VCaP (cell line): Measurements from ENCODE around the gene PLEKHD1.

ENCODE experiments used
- H3K27ac ChIP-seq: fragments of 450-650 bp; 2 replicates; pipeline ENCODE4 v1.5.1; 2017
- CTCF ChIP-seq: fragments of 450-650 bp; conservative IDR thresholded peaks from 2 replicates; pipeline ENCODE4 v1.5.1; 2017; ENCODE audit warnings: mild to moderate bottlenecking, moderate library complexity

Gene PLEKHD1

GRCh38 chr14:69483765-69484443, 624 bp upstream of the PLEKHD1 start:
- TF ChIP-seq CTCF: 0 out of 2 replicates have a peak, but pooled peaks have one; percentile 8

GRCh38 chr14:69485315-69485660, 760 bp downstream of the PLEKHD1 start:
- H3K27ac ChIP-seq: peak overlapping the region; percentile 52; the same call in 1 of the 2 replicates
- no peak for TF ChIP-seq CTCF

More at GRCh38 chr14:69483765-69484443, 624 bp upstream of the PLEKHD1 start:
- H3K27ac ChIP-seq: peak overlapping the region; percentile 52; the same call in 1 of the 2 replicates

GRCh38 chr14:69485701-69486100, 1.2 kb downstream of the PLEKHD1 start:
- H3K27ac ChIP-seq: no peak overlapping the region
- TF ChIP-seq CTCF: no peak

GRCh38 chr14:69487226-69487625, 2.7 kb downstream of the PLEKHD1 start:
- TF ChIP-seq CTCF: no peak
- H3K27ac ChIP-seq: no peak overlapping the region

GRCh38 chr14:69487771-69488170, 3.2 kb downstream of the PLEKHD1 start:
- TF ChIP-seq CTCF: no peak
- H3K27ac ChIP-seq: no peak overlapping the region

GRCh38 chr14:69489495-69489894, 5.0 kb downstream of the PLEKHD1 start:
- no peak for TF ChIP-seq CTCF
- H3K27ac ChIP-seq: no peak overlapping the region

GRCh38 chr14:69490219-69490918, 5.8 kb downstream of the PLEKHD1 start:
- no peak overlapping the region for H3K27ac ChIP-seq
- no peak for TF ChIP-seq CTCF
